GM19240 (cell line): ENCODE results near the gene ANKRD11.
"Not testable (repeated sequence)": the region's sequence is repeated elsewhere in the genome, so short reads cannot be mapped to it uniquely, and the experiment has no call there.

Experiments used
- DNase-seq: peaks from one replicate; pipeline ENCODE4 v3.0.0; 2011; ENCODE audit warnings: low spot score; ENCODE audit not compliant: insufficient read length

Gene ANKRD11

GRCh38 chr16:89317729-89318429, 172.5 kb downstream of the ANKRD11 start:
- DNase-seq: no peak

GRCh38 chr16:89317101-89317671, 173.2 kb downstream of the ANKRD11 start:
- no peak for DNase-seq

GRCh38 chr16:89316701-89317100, 173.7 kb downstream of the ANKRD11 start:
- no peak for DNase-seq

DNA sequence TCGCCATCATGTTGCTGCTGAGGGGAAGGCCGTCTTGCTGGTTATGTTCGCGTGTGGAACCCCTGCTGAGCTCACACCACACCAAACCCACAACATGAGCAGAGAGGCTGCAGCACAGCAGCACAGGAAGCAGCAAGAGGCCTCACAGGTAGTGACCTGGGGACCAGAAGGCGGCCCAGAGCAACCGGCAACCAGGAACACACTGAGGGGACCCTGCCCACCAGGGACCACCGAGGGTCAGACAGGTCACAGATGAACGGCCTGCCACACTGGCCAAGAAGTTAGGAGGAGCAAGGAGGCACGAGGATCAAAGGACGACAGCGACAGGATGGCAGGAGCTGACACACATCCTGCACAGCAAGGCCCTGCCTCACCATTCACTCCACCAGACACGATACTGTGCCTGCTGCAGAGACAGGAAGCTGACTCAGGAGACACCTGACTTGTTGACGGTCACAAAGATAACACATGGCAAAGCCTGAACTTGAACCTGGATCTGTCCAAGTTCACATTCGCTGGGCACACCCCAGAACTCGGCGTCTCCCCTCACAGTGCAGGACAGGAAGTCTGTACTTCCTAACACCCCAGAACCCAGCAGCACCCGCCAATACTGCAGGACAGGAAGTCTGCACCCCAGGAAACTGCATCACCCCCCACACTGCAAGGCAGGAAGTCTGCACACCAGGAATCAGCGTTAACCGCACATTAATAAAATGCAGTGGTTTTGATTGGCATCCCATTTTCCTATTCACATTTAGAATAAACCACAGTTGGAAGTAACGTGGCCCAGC, 174.4 kb downstream of the ANKRD11 start:
- DNase-seq: peak; percentile 64

- no peak for DNase-seq
These were observed 175.1 kb downstream of the ANKRD11 start for GRCh38 chr16:89315271-89315670.

GRCh38 chr16:89314854-89315253, 175.5 kb downstream of the ANKRD11 start:
- DNase-seq: no peak

DNA sequence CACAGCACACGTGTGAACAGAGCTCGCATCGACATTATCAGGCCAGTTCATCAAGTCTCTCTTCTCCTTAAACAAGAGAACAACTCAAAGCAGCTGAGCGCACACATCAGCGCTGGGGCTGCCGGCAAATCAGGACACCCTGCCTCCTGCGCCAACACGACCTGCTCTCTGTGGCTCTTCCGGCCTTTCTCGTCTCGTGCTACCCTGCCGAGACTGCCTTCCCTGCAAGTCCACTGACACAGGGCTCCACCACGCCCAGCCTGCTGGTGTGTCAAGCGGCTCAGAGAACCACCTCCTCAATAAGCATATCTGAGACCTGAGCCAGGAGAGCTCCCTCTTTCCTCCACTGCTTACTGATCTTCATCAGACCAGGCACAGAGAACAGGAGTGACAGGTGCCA, 176.0 kb downstream of the ANKRD11 start:
- no peak for DNase-seq

- DNase-seq: no peak
These were observed 176.8 kb downstream of the ANKRD11 start for GRCh38 chr16:89313583-89313982.

DNA sequence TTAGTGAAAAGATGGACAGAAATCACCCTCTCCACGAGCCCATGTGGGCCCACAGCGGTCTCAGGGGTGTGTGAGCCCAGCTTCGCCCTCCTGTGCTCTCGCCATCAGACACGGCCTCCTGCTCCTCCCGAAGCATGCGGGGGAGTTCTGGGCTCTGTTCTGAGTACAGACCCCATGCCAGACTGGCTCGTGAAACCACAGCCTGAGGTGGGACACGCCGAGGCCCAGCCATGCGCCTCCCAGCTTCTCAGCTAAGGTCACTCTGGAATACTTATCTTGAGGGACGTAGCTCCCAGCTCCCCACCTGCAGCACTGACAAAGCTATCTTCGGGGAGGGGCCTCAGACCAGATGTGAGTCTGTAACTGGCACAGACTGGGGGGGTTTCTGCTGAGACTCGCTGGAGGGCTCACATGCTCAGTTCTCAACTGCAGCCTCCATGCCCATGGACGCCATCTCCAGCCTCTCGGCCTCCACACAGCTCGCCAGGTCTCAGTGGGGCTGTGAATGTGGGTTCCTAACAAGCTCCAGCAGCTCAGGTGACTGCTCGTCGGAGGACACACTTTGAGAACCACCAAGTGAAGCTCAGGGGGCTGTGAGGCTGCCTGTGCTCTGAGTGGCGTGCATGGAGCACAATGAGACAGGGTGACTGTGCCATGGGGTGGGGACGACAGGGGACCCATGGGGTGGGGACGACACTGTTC, 177.6 kb downstream of the ANKRD11 start:
- DNase-seq: no peak

DNA sequence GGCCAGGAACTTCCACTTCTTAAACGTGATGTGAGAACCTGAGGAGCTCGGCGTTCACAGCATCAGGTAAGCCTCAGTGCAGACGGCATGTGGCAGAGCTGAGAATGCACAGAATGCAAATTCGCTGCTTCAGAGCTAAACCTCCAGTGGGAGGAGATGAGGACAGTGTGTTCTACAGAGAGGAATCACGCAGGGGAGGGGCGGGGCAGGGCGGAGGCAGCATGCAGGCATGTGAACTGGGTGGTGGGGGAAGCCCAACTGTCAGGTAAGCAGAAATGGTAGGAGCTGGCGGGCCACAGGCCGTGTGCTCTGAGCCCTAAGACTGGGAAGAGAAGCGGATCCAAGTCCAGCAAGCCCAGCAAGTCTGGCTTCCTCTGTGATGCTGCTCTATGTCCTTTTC, 178.2 kb downstream of the ANKRD11 start:
- no peak for DNase-seq

DNA sequence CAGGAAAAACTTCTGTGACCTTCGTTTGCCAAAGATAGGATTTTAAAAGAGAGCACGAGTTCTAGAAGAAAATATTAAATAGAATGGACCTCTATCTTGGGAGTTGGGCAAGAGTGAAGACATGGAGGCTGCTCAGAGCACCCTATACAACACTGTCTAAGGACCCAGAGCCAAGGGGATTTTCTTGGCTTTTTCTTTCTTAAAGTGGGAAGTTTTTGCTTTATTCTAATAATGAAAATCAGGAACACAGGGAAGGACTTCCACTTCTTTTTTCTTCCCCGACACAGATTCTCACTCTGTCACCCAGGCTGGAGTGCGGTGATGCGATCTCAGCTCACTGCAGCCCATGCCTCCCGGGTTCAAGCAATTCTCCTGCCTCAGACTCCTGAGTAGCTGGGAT, 178.7 kb downstream of the ANKRD11 start:
- no peak for DNase-seq

DNA sequence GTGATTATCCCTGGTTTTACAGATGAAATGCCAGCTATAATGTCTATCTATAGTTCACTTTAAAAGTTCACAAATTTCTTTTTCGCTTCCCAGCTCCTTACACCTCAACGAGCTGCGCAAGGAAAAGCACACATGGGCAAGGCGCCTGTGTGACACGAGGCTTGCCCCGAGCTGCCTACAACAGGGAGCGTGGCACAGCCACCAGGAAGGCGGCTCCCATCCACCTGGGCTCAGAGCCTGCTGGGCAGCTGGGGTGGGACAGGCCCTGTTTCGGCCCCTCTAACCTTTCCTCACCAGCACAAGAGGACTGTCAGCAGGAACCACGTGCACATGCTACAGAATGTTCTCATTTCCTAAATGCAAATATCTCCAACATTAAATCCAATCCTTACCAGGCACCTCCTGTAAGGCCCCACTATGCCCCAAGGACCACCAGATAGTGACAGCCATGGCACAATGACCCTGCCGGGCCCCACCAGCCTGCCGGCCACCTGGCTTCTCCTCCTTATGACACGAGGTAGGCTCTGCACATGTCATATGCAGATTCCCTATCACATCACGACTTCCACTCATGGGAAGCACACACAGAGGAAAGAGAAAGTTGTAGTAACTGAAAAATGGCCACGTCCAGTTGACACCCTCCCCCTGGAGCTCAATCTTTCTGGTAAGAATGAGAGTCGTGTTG, 180.8 kb downstream of the ANKRD11 start:
- DNase-seq: no peak

- no peak for DNase-seq
These were observed 181.7 kb downstream of the ANKRD11 start for GRCh38 chr16:89308391-89309333.

- DNase-seq: no peak
These were observed 182.9 kb downstream of the ANKRD11 start for GRCh38 chr16:89307421-89307805.

DNA sequence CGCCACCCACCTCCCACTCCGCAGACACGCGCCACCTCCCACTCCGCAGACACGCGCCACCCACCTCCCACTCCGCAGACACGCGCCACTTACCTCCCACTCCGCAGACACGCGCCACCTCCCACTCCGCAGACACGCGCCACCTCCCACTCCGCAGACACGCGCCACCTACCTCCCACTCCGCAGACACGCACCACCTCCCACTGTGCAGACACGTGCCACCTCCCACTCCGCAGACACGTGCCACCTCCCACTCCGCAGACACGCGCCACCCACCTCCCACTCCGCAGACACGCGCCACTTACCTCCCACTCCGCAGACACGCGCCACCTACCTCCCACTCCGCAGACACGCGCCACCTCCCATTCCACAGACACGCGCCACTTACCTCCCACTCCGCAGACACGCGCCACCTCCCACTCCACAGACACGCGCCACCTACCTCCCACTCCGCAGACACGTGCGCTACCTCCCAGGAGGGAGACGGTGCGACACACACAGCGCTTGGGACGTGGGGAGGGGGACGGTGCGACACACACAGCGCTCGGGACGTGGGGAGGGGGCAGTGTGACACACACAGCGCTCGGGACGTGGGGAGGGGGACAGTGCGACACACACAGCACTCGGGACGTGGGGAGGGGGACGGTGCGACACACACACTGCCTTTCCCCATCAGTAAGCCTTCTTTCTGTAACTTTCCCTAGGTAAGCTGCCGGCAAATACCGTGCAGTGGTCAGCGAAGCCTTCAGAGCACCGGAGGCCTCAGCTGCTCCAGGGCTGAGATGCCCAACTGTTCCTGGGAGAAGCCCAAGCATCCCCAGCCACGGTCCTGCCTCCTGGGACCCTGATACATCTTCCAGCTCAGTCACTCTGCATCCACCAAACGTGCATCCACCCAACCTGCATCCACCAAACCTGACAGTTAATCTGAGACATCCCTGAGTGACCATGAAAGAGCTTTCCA, 183.6 kb downstream of the ANKRD11 start:
- not testable (repeated sequence) for DNase-seq

GRCh38 chr16:89304941-89305705, 185.2 kb downstream of the ANKRD11 start:
- DNase-seq: no peak

- DNase-seq: no peak
These were observed 186.0 kb downstream of the ANKRD11 start for GRCh38 chr16:89304181-89304851.

DNA sequence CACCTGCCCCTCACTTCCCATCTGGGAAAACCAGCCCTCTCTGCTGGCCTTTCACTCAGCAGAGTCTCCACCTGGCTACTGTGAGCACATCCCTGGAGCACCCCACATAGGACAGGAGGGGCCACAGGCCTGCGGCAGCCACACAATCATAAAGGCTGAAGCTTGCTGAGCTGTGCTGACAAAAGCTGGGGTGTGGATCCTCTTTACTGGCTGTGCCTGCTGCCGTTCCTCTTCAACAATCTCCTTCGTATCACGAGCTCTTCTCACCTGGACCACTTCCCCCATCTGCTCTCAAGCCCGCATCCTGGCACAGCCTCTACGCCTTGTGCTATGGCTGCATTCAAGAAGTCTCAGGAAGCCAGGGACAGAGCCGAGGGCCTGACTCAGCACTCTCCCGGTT, 186.7 kb downstream of the ANKRD11 start:
- DNase-seq: no peak
